ENCODE results near the gene LENEP. TPM values are rescaled to one million over a fixed set of nuclear protein-coding genes. Genes with fewer than 3 reads are reported as not detected.

Gene LENEP
- total RNA-seq, 1 experiment from 2014 or later = 2.8 TPM

- Histone ChIP-seq H3K4ac (ENCODE audit: low read depth, low read length) (no peak overlapping the region), H3K9me3 (ENCODE audit: control insufficient read depth, low read depth, low read length) (no peaks in the 10 kb centered on the region), H3K27me3 (ENCODE audit: insufficient read depth, low read length) (no peaks in the 10 kb centered on the region), H2AFZ (ENCODE audit: low read length) (no peak overlapping the region), H2BK12ac (ENCODE audit: insufficient read length, low read depth, low read length) (no peak overlapping the region), H3K18ac (ENCODE audit: insufficient read length, low read depth, low read length) (no peak overlapping the region), H3K79me1 (ENCODE audit: insufficient read depth, low read depth, low read length, poor library complexity, severe bottlenecking) (no peaks in the 10 kb centered on the region), H4K5ac (ENCODE audit: insufficient read length, low read depth, low read length) (no peak overlapping the region), H2BK120ac (ENCODE audit: low read depth, low read length, poor library complexity, severe bottlenecking) (no peak overlapping the region), H4K20me1 (ENCODE audit: control insufficient read depth, insufficient read depth, insufficient read length) (peaks cover 2% of the 10 kb centered on the region), H3K23ac (ENCODE audit: insufficient read length, low read depth, low read length) (no peak overlapping the region), H3K27ac (ENCODE audit: insufficient read length, low read depth, low read length) (no peak overlapping the region), H3K56ac (ENCODE audit: insufficient read length, low read depth, low read length) (no peak overlapping the region), H3K9ac (ENCODE audit: extremely low read depth, insufficient read length, low read length) (no peak overlapping the region), H4K91ac (ENCODE audit: insufficient read length, low read depth, low read length) (no peak overlapping the region), H3K79me2 (ENCODE audit: insufficient read depth, low read length) (no peaks in the 10 kb centered on the region), H3K4me2 (ENCODE audit: insufficient read depth, insufficient read length, low read length) (no peak overlapping the region), H3K4me1 (ENCODE audit: insufficient read depth, low read length) (no peaks in the 10 kb centered on the region), H3K14ac (ENCODE audit: insufficient read depth, low read length) (no peak overlapping the region), H2BK20ac (ENCODE audit: low read depth, low read length, poor library complexity, severe bottlenecking) (no peak overlapping the region), H2AK5ac (ENCODE audit: insufficient read length, low read length) (no peak overlapping the region), H2BK15ac (ENCODE audit: low read depth, low read length) (no peak overlapping the region), H3T11ph (ENCODE audit: low read length) (no peak overlapping the region), H3K23me2 (ENCODE audit: insufficient read length, low read depth, low read length, poor library complexity, severe bottlenecking) (no peaks in the 10 kb centered on the region), H2BK5ac (ENCODE audit: insufficient read length, low read length) (no peak overlapping the region), H4K8ac (replicated peaks; ENCODE audit: insufficient read length, low read depth, low read length) (no peak overlapping the region)
- Mint-ChIP-seq H3K27me3 (ENCODE audit: low read depth) (peaks cover 49% of the 10 kb centered on the region), H3K27ac (no peak overlapping the region; a peak in 2 of 7 replicates), H3K4me1 (peaks cover 3 to 10% of the 10 kb centered on the region in 2 experiments; a peak in 2 of 4 replicates), H3K4me3 (no peak overlapping the region), H3K36me3 (ENCODE audit: insufficient read depth in 1 of 3, low read depth in 3 of 3) (no peaks in the 10 kb centered on the region), H3K9me3 (no peaks in the 10 kb centered on the region)
- no peak for DNase-seq
- TF ChIP-seq, protein P1, sequence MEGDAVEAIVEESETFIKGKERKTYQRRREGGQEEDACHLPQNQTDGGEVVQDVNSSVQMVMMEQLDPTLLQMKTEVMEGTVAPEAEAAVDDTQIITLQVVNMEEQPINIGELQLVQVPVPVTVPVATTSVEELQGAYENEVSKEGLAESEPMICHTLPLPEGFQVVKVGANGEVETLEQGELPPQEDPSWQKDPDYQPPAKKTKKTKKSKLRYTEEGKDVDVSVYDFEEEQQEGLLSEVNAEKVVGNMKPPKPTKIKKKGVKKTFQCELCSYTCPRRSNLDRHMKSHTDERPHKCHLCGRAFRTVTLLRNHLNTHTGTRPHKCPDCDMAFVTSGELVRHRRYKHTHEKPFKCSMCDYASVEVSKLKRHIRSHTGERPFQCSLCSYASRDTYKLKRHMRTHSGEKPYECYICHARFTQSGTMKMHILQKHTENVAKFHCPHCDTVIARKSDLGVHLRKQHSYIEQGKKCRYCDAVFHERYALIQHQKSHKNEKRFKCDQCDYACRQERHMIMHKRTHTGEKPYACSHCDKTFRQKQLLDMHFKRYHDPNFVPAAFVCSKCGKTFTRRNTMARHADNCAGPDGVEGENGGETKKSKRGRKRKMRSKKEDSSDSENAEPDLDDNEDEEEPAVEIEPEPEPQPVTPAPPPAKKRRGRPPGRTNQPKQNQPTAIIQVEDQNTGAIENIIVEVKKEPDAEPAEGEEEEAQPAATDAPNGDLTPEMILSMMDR (conservative IDR thresholded peaks at IDR 0.05) = no peak
- WGBS (ENCODE audit: extremely low coverage, insufficient read length, low lambda C conversion rate) = no CpG with 5 or more reads among the region's 8 CpGs
Observed at GRCh38 chr1:155038602-155039307, 45.4 kb downstream of the LENEP start.
